T-helper 1 cell (primary cell): ENCODE measurements around the gene KIAA1614.

Source experiments
- DNase-seq, 5 donors: peaks; one replicate each; pipeline ENCODE4 v3.0.0-alpha.2; 2012 to 2020

The KIAA1614 gene

DNA sequence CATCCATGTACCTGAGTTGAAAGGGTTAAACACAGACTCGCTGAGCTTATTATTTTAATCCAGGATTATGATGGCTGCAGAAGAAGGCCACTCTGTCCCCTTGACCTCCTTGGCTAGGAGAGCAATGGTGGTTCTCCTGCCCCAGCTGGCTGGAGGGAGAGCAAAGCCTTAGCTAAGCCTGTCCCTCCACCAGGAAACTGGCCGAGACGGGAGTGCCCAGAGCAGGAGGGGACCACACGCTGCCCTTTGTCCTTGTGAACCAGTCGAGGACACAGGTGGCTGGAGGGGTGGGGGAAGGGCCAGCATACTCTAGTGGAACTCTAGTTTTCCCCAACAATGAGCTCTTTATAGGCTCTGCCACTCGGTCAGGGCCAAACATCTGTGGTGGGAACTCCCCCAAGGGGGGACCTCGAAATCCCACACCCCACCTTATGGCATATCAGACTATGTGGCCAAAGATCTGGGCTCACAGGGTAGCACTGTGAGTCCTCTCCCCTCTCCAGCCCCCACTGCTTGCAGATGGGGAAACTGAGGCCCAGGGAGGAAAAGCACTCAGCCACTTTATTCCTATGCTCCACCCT is 12.9 kb downstream of the KIAA1614 start:
- DNase-seq = no peak

GRCh38 chr1:180926164-180926981 is 13.7 kb downstream of the KIAA1614 start:
- DNase-seq = no peak

DNA sequence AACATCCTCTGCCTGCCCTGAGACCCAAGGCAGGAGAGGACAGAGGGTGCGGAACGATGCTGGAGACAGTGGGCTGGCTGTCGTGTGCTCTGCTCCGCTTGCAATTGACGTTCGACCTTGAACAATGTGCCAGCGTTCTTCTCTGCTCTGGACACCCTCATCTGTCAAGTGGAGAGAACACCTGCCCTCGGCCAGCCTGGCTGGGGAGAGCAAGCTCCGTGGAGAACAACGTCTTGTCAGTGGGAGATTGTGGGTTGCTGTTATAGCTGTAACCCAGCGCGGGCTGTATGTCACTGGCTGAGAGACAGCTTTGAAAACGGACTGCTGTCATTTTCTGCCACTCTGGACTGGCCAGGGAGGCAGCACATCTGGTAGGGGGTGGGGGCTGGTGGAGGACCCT is 14.7 kb downstream of the KIAA1614 start:
- no peak for DNase-seq

GRCh38 chr1:180927841-180928240 is 15.1 kb downstream of the KIAA1614 start:
- DNase-seq = no peak

- no peak for DNase-seq
Observed at GRCh38 chr1:180928331-180929230, 15.9 kb downstream of the KIAA1614 start.

- DNase-seq = no peak
Observed at GRCh38 chr1:180929389-180929788, 16.7 kb downstream of the KIAA1614 start.

DNA sequence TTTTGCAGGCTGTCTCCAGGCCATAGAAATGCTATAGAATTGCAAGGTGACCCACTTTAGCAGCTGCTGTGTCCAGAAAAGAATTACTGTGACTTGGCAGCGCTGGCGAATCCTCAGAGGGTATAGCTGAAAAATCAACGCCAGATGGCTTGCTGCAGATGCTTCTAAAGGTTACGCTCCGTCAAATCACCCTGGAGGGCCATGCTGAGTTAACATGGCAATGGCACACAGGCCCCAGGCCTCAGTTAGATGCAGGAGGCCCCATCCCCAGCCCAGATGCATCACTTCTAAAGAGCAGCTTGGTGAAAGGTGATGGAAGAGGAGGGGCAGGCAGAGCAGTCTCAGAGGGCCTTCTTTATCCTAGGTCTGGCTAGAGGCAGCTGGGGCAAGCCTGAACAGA is 18.0 kb downstream of the KIAA1614 start:
- no peak for DNase-seq

- no peak for DNase-seq
Observed at GRCh38 chr1:180931529-180931928, 18.8 kb downstream of the KIAA1614 start.

DNA sequence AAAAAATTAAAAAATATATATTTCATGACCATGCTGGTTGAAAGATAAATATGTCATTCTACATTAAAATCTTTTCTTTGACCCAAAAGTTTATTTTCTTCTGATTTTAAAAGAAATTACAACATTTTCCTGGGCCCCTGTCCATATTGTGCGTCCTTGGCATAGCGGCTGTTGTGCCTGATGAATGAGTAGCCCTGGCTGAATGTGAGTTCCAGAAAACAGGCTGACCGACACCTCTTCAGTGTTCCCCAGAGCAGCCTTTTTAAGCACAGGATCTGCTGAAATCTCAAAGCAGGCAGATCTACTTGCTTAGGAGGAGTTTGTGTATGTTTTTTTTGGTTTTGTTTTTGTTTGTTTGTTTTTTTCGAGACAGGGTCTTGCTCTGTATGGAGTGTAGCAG is 19.7 kb downstream of the KIAA1614 start:
- no peak for DNase-seq

DNA sequence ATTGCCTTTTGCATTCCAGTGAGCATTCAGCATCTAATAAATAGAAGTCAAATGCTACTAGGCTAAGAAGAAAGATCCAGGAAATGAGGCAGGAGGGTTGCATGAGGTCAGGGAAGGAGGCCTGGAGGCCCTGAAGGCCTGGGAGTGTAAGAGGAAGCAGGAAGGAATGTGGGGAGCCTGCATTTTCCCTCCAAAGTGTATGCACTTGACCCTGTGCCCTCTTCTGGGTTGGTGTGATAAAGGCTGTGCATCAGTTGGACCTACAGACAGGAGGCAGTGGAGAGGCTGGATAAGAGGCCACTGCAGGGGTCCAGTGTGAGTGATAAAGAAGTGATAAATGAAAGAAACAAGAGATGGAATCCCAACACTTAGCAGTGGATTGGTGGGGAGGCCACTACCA is 20.4 kb downstream of the KIAA1614 start:
- no peak for DNase-seq

DNA sequence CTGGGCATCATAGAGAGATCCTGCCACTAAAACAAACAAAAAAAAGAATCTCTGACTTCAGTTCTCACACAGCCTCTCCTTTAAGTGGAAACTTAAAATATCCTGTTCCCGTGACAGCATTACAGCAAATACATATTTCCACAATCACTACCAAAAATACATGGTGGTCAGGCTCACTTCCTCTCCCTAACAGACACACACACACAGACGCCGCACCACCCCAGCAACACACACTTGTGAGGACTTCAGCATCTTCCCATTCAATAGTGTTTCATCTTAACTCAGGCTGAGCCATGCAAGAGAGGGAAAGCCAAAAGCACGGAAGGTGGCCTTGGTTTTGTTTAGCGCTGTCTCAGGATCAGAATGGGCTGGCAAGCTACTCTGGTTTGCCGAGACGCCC is 21.9 kb downstream of the KIAA1614 start:
- DNase-seq = no peak

GRCh38 chr1:180935326-180936109 is 22.8 kb downstream of the KIAA1614 start:
- no peak for DNase-seq

GRCh38 chr1:180936110-180937011 is 23.7 kb downstream of the KIAA1614 start:
- no peak for DNase-seq

DNA sequence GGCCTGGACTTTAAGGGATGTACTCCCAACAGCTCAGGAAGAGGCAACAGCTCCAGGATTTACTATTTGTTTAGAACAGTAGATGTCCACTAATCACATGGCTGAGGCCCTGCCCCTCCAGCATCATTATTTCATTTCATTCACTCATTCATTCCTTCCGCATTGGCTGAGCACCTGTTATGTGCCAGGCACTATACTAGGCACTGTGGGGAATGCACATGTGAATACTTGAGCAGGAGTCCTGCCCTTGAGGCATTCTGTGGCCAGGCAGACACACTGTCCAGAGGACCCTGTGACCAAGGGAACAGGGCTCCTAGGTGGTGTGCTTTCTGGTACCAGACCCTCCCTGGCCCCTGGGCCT is 24.3 kb downstream of the KIAA1614 start:
- no peak for DNase-seq

GRCh38 chr1:180937624-180938225 is 25.0 kb downstream of the KIAA1614 start:
- DNase-seq = no peak

GRCh38 chr1:180939073-180939710 is 26.5 kb downstream of the KIAA1614 start:
- DNase-seq = no peak

DNA sequence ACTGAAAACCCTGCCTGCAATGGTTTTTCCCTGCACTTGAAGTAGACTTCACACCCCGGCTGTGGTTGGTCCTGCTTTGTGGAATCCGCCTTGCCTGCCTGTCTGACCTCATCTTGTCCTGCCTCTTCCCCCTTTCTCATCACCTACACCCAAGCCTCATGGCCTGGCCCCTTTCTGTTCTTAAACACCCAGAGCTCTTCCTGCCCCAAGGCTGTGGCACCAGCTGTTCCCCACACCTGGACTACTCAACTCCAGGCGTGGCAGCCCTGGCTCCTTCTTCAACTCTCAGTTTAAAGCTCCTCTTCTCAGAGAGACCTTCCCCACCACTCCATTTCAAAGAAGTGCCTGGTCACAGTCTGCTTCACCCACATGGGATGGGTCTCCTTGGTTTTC is 27.0 kb downstream of the KIAA1614 start:
- DNase-seq = no peak

DNA sequence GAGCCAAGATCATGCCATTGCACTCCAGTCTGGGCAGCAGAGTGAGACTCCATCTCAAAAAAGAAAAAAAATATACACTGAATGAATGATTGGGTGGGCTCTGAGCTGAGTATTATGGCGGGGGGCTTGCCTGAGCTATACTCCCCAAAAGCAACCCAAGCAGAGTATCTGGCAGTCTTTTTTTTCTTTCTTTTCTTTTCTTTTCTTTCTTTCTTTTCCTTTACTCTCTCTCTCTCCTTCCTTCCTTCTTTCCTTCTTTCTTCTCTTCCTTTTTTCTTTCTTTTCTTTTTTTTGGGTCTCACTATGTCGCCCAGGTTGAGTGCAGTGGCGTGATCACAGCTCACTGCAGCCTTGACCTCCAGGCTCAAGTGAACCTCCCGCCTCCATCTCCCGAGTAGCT is 27.7 kb downstream of the KIAA1614 start:
- DNase-seq = no peak

- no peak for DNase-seq
Observed at GRCh38 chr1:180941518-180942275, 29.0 kb downstream of the KIAA1614 start.

- no peak for DNase-seq
Observed at GRCh38 chr1:180945151-180945550, 32.5 kb downstream of the KIAA1614 start.
